ENCODE measurements around the gene KIAA1671.
"Not testable (repeated sequence)": the region's sequence is repeated elsewhere in the genome, so short reads cannot be mapped to it uniquely, and the experiment has no call there.

KIAA1671 gene

GRCh38 chr22:25174888-25175411 is 222.4 kb downstream of the KIAA1671 start:
- no peak for TF ChIP-seq CTCF (IDR thresholded peaks at IDR 0.05; ENCODE audit: low read depth, low read length)
- no peak overlapping the region for H3K4me3 ChIP-seq (replicated peaks in 1 of 2; ENCODE audit: low read depth in 2 of 2, low read length in 2 of 2)
- no peak for DNase-seq (ENCODE audit: low read depth in 2 of 2)

- no peak overlapping the region for H3K4me3 ChIP-seq (replicated peaks in 1 of 2; ENCODE audit: low read depth in 2 of 2, low read length in 2 of 2)
- peak; percentile 16 to 24 for DNase-seq (ENCODE audit: low read depth in 2 of 2)
- TF ChIP-seq CTCF (IDR thresholded peaks at IDR 0.05; ENCODE audit: low read depth, low read length) = no peak
These were observed 223.7 kb downstream of the KIAA1671 start for GRCh38 chr22:25176175-25176574.

GRCh38 chr22:25176799-25177198 is 224.3 kb downstream of the KIAA1671 start:
- TF ChIP-seq CTCF (IDR thresholded peaks at IDR 0.05; ENCODE audit: low read depth, low read length) = no peak

GRCh38 chr22:25177226-25177625 is 224.7 kb downstream of the KIAA1671 start:
- DNase-seq (ENCODE audit: low read depth in 2 of 2) = no peak
- no peak overlapping the region for H3K4me3 ChIP-seq (replicated peaks in 1 of 2; ENCODE audit: low read depth in 2 of 2, low read length in 2 of 2)
- TF ChIP-seq CTCF (IDR thresholded peaks at IDR 0.05; ENCODE audit: low read depth, low read length) = no peak

More at GRCh38 chr22:25176799-25177198, 224.3 kb downstream of the KIAA1671 start:
- DNase-seq (ENCODE audit: low read depth in 2 of 2) = no peak
- no peak overlapping the region for H3K4me3 ChIP-seq (replicated peaks in 1 of 2; ENCODE audit: low read depth in 2 of 2, low read length in 2 of 2)

- no peak for TF ChIP-seq CTCF (IDR thresholded peaks at IDR 0.05; ENCODE audit: low read depth, low read length)
- no peak for DNase-seq (ENCODE audit: low read depth in 2 of 2)
- no peak overlapping the region for H3K4me3 ChIP-seq (replicated peaks in 1 of 2; ENCODE audit: low read depth in 2 of 2, low read length in 2 of 2)
These were observed 225.4 kb downstream of the KIAA1671 start for GRCh38 chr22:25177895-25178294.

GRCh38 chr22:25178348-25178747 is 225.8 kb downstream of the KIAA1671 start:
- H3K4me3 ChIP-seq (replicated peaks in 1 of 2; ENCODE audit: low read depth in 2 of 2, low read length in 2 of 2); DNase-seq (ENCODE audit: low read depth in 2 of 2): not testable (repeated sequence)

- not testable (repeated sequence) for DNase-seq (ENCODE audit: low read depth in 2 of 2)
These were observed 226.5 kb downstream of the KIAA1671 start for GRCh38 chr22:25178869-25179631.

More at GRCh38 chr22:25178869-25179631, 226.5 kb downstream of the KIAA1671 start:
- not testable (repeated sequence) for H3K4me3 ChIP-seq (replicated peaks in 1 of 2; ENCODE audit: low read depth in 2 of 2, low read length in 2 of 2)
